ENCODE data around the gene ZPBP2. TPM values are rescaled to one million over a fixed set of nuclear protein-coding genes. Genes with fewer than 3 reads are reported as not detected.

The ZPBP2 gene
- polyA plus RNA-seq, 1 donor from 2014 or later = not detected

- Histone ChIP-seq H3K27me3 (ENCODE audit: insufficient read depth, low read depth, low read length) (peaks cover 57% of the 10 kb centered on the region), H3K9me3 (ENCODE audit: low read length) (no peaks in the 10 kb centered on the region), H3K4me3 (ENCODE audit: low read length) (peak within 1 kb of the TSS; percentile 62), H4K20me1 (ENCODE audit: insufficient read depth) (no peaks in the 10 kb centered on the region), H3K79me2 (replicated peaks; ENCODE audit: insufficient read depth, low read length) (no peaks in the 10 kb centered on the region), H2AFZ (ENCODE audit: low read depth, low read length) (no peak within 1 kb of the TSS), H3F3A (ENCODE audit: insufficient read depth, low read length, poor library complexity, severe bottlenecking) (no peaks in the 10 kb centered on the region), H3K27ac (ENCODE audit: low read length) (no peak within 1 kb of the TSS), H3K9ac (ENCODE audit: low read length) (no peak within 1 kb of the TSS), H3K36me3 (ENCODE audit: insufficient read depth, low read length) (no peaks in the 10 kb centered on the region), H3K9me2 (ENCODE audit: insufficient read depth, low read length) (no peaks in the 10 kb centered on the region), H3K4me2 (ENCODE audit: low read length) (peak within 1 kb of the TSS; percentile 34)
- peak; percentile 13 for TF ChIP-seq SMC3 (conservative IDR thresholded peaks at IDR 0.05; ENCODE audit: poor library complexity)
- peak; percentile 49 for TF ChIP-seq MXI1 (conservative IDR thresholded peaks at IDR 0.05; ENCODE audit: poor library complexity, severe bottlenecking)
- TF ChIP-seq EP300 (conservative IDR thresholded peaks at IDR 0.05; ENCODE audit: poor library complexity, severe bottlenecking) = no peak
- peak; percentile 49 for TF ChIP-seq CTCF (IDR thresholded peaks at IDR 0.05; ENCODE audit: poor library complexity, severe bottlenecking)
- no peak for TF ChIP-seq POLR2AphosphoS5 (IDR thresholded peaks at IDR 0.05)
- TF ChIP-seq RAD21 (conservative IDR thresholded peaks at IDR 0.05) = peak; percentile 47
Observed at GRCh38 chr17:39863918-39864746, 3.9 kb upstream of the ZPBP2 start, which contains the start of gene IKZF3. TSS of gene IKZF3 (minus strand) at chr17:39864312. CDS start at chr17:39864126, 186 bp downstream.

GRCh38 chr17:39866013-39866730, 1.8 kb upstream of the ZPBP2 start:
- Histone ChIP-seq H2AFZ (ENCODE audit: low read depth, low read length) (no peak overlapping the region), H3K9me3 (ENCODE audit: low read length) (no peaks in the 10 kb centered on the region), H3K36me3 (ENCODE audit: insufficient read depth, low read length) (no peaks in the 10 kb centered on the region), H3K4me3 (ENCODE audit: low read length) (no peak overlapping the region), H4K20me1 (ENCODE audit: insufficient read depth) (no peaks in the 10 kb centered on the region), H3K4me2 (ENCODE audit: low read length) (no peak overlapping the region), H3K79me2 (replicated peaks; ENCODE audit: insufficient read depth, low read length) (no peaks in the 10 kb centered on the region), H3K9ac (ENCODE audit: low read length) (no peak overlapping the region), H3K9me2 (ENCODE audit: insufficient read depth, low read length) (no peaks in the 10 kb centered on the region), H3F3A (ENCODE audit: insufficient read depth, low read length, poor library complexity, severe bottlenecking) (no peaks in the 10 kb centered on the region), H3K27me3 (ENCODE audit: insufficient read depth, low read depth, low read length) (peaks cover 55% of the 10 kb centered on the region), H3K27ac (ENCODE audit: low read length) (no peak overlapping the region)
- TF ChIP-seq EZH2 (IDR thresholded peaks at IDR 0.05; ENCODE audit: borderline replicate concordance, insufficient read depth, low read length, poor library complexity, severe bottlenecking) (no peak), REST (IDR thresholded peaks at IDR 0.05; ENCODE audit: borderline replicate concordance) (no peak), POLR2AphosphoS5 (IDR thresholded peaks at IDR 0.05) (no peak), CTCF (IDR thresholded peaks at IDR 0.05; ENCODE audit: poor library complexity, severe bottlenecking) (no peak), EP300 (conservative IDR thresholded peaks at IDR 0.05; ENCODE audit: poor library complexity, severe bottlenecking) (no peak), TAF1 (IDR thresholded peaks at IDR 0.05; ENCODE audit: low read depth) (no peak), SMC3 (conservative IDR thresholded peaks at IDR 0.05; ENCODE audit: poor library complexity) (no peak), RAD21 (conservative IDR thresholded peaks at IDR 0.05) (no peak), MXI1 (conservative IDR thresholded peaks at IDR 0.05; ENCODE audit: poor library complexity, severe bottlenecking) (no peak)

All from neural cell (in vitro differentiated cells).